WERI-Rb-1 (cell line): ENCODE measurements around the gene PHPT1.
"Not testable (repeated sequence)": the region's sequence is repeated elsewhere in the genome, so short reads cannot be mapped to it uniquely, and the experiment has no call there.

Experiments used
- DNase-seq: peaks from one replicate; pipeline ENCODE4 v3.0.0-alpha.2; 2020
- H3K27ac ChIP-seq: fragments of 250-450 bp; sonication (Bioruptor Pico); 2 replicates; pipeline ENCODE4 v1.5.1; 2020; ENCODE audit warnings: mild to moderate bottlenecking, moderate library complexity
- H3K27me3 ChIP-seq: fragments of 250-450 bp; sonication (Bioruptor Pico); 2 replicates; pipeline ENCODE4 v1.5.1; 2021; ENCODE audit warnings: mild to moderate bottlenecking, low read depth, moderate library complexity; ENCODE audit not compliant: insufficient read depth, severe bottlenecking
- H3K36me3 ChIP-seq: fragments of 250-450 bp; sonication (Bioruptor Pico); 2 replicates; pipeline ENCODE4 v1.5.1; 2020; ENCODE audit warnings: mild to moderate bottlenecking, moderate library complexity
- H3K4me3 ChIP-seq: 2 replicates; pipeline ENCODE4 v1.5.1; 2011; ENCODE audit warnings: low read depth, mild to moderate bottlenecking, control low read depth, low read length
- H3K9me3 ChIP-seq: fragments of 250-450 bp; sonication (Bioruptor Pico); 2 replicates; pipeline ENCODE4 v1.5.1; 2021; ENCODE audit warnings: mild to moderate bottlenecking, moderate library complexity; ENCODE audit not compliant: severe bottlenecking
- CTCF ChIP-seq: IDR thresholded peaks from 2 replicates; pipeline ENCODE4 v1.5.1; 2011; ENCODE audit warnings: low read depth, mild to moderate bottlenecking, control low read depth, inconsistent platforms, low read length

Gene PHPT1

GRCh38 chr9:136835932-136836904 is 13.0 kb upstream of the PHPT1 start:
- H3K27ac ChIP-seq = no peak overlapping the region
- H3K27me3 ChIP-seq = no peaks in the 10 kb centered on the region
- no peak for DNase-seq
- TF ChIP-seq CTCF = no peak
- peaks cover 60% of the 10 kb centered on the region for H3K36me3 ChIP-seq
- no peaks in the 10 kb centered on the region for H3K9me3 ChIP-seq
- H3K4me3 ChIP-seq = no peak overlapping the region

GRCh38 chr9:136837146-136837855 is 11.9 kb upstream of the PHPT1 start:
- Histone ChIP-seq H3K27me3 (no peaks in the 10 kb centered on the region), H3K36me3 (peaks cover 49% of the 10 kb centered on the region), H3K9me3 (no peaks in the 10 kb centered on the region), H3K4me3 (no peak overlapping the region), H3K27ac (no peak overlapping the region)
- no peak for TF ChIP-seq CTCF
- DNase-seq = no peak

DNA sequence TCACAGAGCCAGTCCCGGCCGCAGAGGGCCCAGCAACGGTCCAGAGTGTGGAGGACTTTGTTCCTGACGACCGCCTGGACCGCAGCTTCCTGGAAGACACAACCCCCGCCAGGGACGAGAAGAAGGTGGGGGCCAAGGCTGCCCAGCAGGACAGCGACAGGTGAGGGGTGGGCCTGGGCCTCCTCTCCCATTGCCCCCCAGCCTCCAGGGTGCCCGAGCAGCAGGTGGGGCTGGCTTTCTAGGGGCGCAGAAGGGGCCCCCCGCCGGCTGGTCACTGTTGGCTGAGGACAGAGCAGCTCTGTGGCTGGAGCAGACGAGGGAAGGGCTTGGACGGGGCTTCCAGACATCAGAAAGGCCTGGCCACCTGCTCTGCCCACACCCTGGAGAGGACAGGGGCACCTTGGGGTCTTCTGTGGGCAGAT is 11.3 kb upstream of the PHPT1 start:
- H3K27me3 ChIP-seq, H3K4me3 ChIP-seq, DNase-seq, H3K27ac ChIP-seq, H3K9me3 ChIP-seq: not testable (repeated sequence)
- H3K36me3 ChIP-seq = peaks cover 45% of the 10 kb centered on the region

DNA sequence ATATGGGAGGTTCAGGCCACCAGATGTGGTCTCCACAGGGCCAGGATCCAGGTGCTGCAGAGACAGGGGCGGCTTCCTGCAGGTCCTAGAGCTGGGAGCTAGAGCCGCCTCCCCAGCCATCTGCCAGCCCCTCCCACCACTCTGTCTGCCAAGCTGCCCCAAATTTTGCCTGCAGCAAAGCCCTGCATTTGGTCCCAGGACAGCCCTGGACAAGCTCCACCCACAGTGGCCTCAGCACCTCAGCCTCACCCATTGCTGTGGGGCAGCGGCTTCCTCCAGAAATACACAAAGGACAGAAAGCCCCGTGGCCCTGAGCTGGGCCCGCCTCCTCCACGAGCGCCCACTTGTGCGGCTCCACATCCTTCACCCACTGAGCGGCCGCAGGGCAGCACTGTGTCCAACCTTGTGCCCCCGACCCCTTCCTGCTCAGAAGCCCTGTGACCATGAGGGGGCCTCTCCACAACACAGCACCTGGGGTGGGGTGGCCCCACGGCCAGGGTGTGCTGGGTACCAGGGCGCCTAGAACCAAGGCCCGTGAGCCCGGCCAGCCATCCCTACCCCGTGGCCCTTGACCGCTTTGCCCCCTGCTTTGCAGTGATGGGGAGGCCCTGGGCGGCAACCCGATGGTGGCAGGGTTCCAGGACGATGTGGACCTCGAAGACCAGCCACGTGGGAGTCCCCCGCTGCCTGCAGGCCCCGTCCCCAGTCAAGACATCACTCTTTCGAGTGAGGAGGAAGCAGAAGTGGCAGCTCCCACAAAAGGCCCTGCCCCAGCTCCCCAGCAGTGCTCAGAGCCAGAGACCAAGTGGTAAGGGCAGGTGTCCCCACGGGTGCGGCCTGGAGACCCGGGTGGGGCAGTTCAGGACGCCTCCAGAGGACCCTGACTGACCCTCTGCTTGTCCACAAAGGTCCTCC is 10.6 kb upstream of the PHPT1 start:
- DNase-seq = no peak
- H3K27ac ChIP-seq = no peak overlapping the region; the same call in 1 of the 2 replicates
- TF ChIP-seq CTCF = no peak
- H3K36me3 ChIP-seq = peaks cover 44% of the 10 kb centered on the region
- H3K9me3 ChIP-seq = no peaks in the 10 kb centered on the region
- H3K27me3 ChIP-seq = no peaks in the 10 kb centered on the region
- H3K4me3 ChIP-seq = no peak overlapping the region

DNA sequence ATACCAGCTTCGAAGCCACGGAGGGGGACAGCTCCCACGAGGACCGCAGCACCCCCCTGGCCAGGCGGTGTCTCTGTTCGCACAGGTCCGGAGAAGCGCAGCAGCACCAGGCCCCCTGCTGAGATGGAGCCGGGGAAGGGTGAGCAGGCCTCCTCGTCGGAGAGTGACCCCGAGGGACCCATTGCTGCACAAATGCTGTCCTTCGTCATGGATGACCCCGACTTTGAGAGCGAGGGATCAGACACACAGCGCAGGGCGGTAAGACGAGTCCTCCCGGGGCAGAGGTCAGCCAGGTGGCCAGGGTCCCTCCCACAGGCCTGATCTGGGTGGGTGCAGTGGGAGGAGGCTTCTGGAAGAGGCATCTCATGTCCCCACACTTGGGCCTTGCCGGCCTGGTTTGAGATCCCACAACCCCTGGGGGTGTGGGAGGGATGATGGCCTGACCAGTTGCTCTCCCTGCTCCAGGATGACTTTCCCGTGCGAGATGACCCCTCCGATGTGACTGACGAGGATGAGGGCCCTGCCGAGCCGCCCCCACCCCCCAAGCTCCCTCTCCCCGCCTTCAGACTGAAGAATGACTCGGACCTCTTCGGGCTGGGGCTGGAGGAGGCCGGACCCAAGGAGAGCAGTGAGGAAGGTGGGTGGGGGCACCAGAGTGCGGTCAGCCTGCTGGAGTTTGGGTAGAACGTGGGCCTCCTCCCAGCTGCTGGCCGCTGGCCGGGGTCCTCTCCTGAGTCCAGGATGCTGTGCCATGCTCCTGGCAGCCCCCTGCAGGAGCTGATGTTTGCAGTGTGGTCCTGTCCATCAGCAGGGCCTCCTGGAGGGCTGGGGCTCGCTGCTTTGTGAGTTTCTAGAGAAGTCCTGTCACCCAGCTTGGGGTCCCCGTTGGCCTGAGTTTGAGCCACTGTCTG is 9.7 kb upstream of the PHPT1 start:
- peak overlapping the region; percentile 81 for H3K27ac ChIP-seq
- no peaks in the 10 kb centered on the region for H3K9me3 ChIP-seq
- no peak for TF ChIP-seq CTCF
- peaks cover 40% of the 10 kb centered on the region for H3K36me3 ChIP-seq
- DNase-seq = no peak
- no peaks in the 10 kb centered on the region for H3K27me3 ChIP-seq
- H3K4me3 ChIP-seq = no peak overlapping the region
